ENCODE measurements around the gene P3H3. TPM values are rescaled to one million over a fixed set of nuclear protein-coding genes. Genes with fewer than 3 reads are reported as not detected.

Gene P3H3
- polyA plus RNA-seq, 6 donors from 2014 or later, result not detected

GRCh38 chr12:6817098-6817497 lies 11.1 kb upstream of the P3H3 start:
- no peaks in the 10 kb centered on the region for H3K36me3 Mint-ChIP-seq
- peak overlapping the region in 1 of 8 donors; percentile 66 for H3K4me3 Mint-ChIP-seq
- no peaks in the 10 kb centered on the region for H3K9me3 Mint-ChIP-seq
- no peak for ATAC-seq (ENCODE audit: low read depth in 2 of 2)
- H3K4me1 Mint-ChIP-seq, result peaks cover 10 to 21% (median 11%) of the 10 kb centered on the region in 3 donors
- peaks cover 30 to 54% (median 52%) of the 10 kb centered on the region in 3 donors for H3K27me3 Mint-ChIP-seq
- DNase-seq, result no peak
- H3K27ac Mint-ChIP-seq, result no peak overlapping the region

- DNase-seq (no peak), ATAC-seq (ENCODE audit: low read depth in 2 of 2) (no peak)
- peaks cover 12 to 18% (median 17%) of the 10 kb centered on the region in 3 donors for H3K4me1 Mint-ChIP-seq
- H3K36me3 Mint-ChIP-seq, result no peaks in the 10 kb centered on the region
- no peaks in the 10 kb centered on the region for H3K9me3 Mint-ChIP-seq
- H3K27ac Mint-ChIP-seq, result peak overlapping the region in 2 of 6 donors; percentile 28 to 54
- H3K27me3 Mint-ChIP-seq, result peaks cover 27 to 60% (median 58%) of the 10 kb centered on the region in 3 donors
- no peak overlapping the region for H3K4me3 Mint-ChIP-seq
Observed at GRCh38 chr12:6817662-6818157, 10.5 kb upstream of the P3H3 start.

DNA sequence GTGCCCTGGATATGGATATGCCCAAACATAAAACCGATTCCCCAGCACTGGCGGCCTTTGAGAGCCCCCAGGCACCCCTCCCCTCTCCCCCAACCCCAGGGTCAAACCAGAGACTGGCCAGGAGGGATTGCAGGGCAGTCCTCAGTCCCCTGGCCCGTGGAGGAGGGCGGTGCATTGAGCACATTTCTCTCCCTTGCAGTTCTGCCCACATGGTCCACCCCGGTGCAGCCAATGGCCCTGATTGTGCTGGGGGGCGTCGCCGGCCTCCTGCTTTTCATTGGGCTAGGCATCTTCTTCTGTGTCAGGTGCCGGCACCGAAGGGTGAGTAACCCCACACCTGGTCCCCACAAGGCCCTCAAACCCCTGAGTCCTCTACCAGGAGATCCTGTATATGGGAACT lies 10.0 kb upstream of the P3H3 start:
- H3K27ac Mint-ChIP-seq, result no peak overlapping the region
- no peaks in the 10 kb centered on the region for H3K9me3 Mint-ChIP-seq
- no peak overlapping the region for H3K4me3 Mint-ChIP-seq
- H3K27me3 Mint-ChIP-seq, result peaks cover 31 to 66% (median 63%) of the 10 kb centered on the region in 3 donors
- no peak for ATAC-seq (ENCODE audit: low read depth in 2 of 2)
- no peaks in the 10 kb centered on the region for H3K36me3 Mint-ChIP-seq
- H3K4me1 Mint-ChIP-seq, result peaks cover 12 to 17% (median 17%) of the 10 kb centered on the region in 3 donors
- no peak for DNase-seq

DNA sequence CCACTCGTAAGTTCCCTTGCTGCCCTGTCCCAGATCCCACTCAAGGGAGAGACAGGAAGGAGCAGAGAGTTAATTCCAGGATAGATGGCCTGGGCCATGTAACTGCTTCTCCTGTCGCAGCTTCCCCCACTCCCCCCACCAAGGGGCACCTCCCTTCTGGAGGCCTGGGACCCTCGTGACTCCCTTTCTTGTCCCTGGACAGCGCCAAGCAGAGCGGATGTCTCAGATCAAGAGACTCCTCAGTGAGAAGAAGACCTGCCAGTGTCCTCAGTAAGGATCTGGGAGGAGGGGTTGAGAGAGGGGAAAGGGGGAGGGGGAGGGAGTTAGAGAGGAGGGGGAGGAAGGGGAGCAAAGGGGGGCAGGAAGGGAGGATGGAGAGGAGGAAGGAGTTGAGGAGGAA lies 9.6 kb upstream of the P3H3 start:
- H3K4me3 Mint-ChIP-seq, result no peak overlapping the region
- H3K27me3 Mint-ChIP-seq, result peaks cover 32 to 70% (median 67%) of the 10 kb centered on the region in 3 donors
- no peak for ATAC-seq (ENCODE audit: low read depth in 2 of 2)
- H3K27ac Mint-ChIP-seq, result no peak overlapping the region
- H3K36me3 Mint-ChIP-seq, result no peaks in the 10 kb centered on the region
- peaks cover 12 to 17% (median 17%) of the 10 kb centered on the region in 3 donors for H3K4me1 Mint-ChIP-seq
- H3K9me3 Mint-ChIP-seq, result no peaks in the 10 kb centered on the region
- no peak for DNase-seq

DNA sequence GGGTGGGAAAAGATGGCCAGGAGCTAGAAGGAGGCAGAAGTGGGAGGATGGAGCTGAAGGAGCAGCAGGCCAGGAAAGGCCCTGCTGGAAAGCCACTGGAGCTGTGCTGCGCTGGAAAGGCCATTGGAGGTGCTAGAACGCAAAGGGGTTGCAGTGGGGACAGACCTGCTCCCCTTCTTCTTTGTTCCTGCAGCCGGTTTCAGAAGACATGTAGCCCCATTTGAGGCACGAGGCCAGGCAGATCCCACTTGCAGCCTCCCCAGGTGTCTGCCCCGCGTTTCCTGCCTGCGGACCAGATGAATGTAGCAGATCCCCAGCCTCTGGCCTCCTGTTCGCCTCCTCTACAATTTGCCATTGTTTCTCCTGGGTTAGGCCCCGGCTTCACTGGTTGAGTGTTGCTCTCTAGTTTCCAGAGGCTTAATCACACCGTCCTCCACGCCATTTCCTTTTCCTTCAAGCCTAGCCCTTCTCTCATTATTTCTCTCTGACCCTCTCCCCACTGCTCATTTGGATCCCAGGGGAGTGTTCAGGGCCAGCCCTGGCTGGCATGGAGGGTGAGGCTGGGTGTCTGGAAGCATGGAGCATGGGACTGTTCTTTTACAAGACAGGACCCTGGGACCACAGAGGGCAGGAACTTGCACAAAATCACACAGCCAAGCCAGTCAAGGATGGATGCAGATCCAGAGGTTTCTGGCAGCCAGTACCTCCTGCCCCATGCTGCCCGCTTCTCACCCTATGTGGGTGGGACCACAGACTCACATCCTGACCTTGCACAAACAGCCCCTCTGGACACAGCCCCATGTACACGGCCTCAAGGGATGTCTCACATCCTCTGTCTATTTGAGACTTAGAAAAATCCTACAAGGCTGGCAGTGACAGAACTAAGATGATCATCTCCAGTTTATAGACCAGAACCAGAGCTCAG lies 8.8 kb upstream of the P3H3 start:
- H3K4me3 Mint-ChIP-seq, result no peak overlapping the region
- no peak for ATAC-seq (ENCODE audit: low read depth in 2 of 2)
- peaks cover 12 to 17% (median 17%) of the 10 kb centered on the region in 3 donors for H3K4me1 Mint-ChIP-seq
- H3K27me3 Mint-ChIP-seq, result peaks cover 38 to 72% (median 68%) of the 10 kb centered on the region in 3 donors
- no peaks in the 10 kb centered on the region for H3K9me3 Mint-ChIP-seq
- H3K36me3 Mint-ChIP-seq, result no peaks in the 10 kb centered on the region
- peak overlapping the region in 1 of 6 donors; percentile 94 for H3K27ac Mint-ChIP-seq
- DNase-seq, result no peak

GRCh38 chr12:6820166-6820565 lies 8.0 kb upstream of the P3H3 start:
- Mint-ChIP-seq H3K4me3 (no peak overlapping the region), H3K4me1 (peaks cover 17 to 18% (median 17%) of the 10 kb centered on the region in 3 donors), H3K27me3 (peaks cover 45 to 74% (median 72%) of the 10 kb centered on the region in 3 donors), H3K9me3 (no peaks in the 10 kb centered on the region), H3K36me3 (peaks cover 0 to 4% of the 10 kb centered on the region in 2 donors), H3K27ac (no peak overlapping the region)
- no peak for DNase-seq
- ATAC-seq (ENCODE audit: low read depth in 2 of 2), result no peak

- ATAC-seq (ENCODE audit: low read depth in 2 of 2) (no peak), DNase-seq (no peak)
- peaks cover 53 to 89% (median 84%) of the 10 kb centered on the region in 3 donors for H3K27me3 Mint-ChIP-seq
- peaks cover 19 to 28% (median 24%) of the 10 kb centered on the region in 3 donors for H3K4me1 Mint-ChIP-seq
- H3K36me3 Mint-ChIP-seq, result peaks cover 0 to 9% of the 10 kb centered on the region in 2 donors
- no peaks in the 10 kb centered on the region for H3K9me3 Mint-ChIP-seq
- peak within 1 kb of the TSS in 7 of 8 donors; percentile 29 to 73 (median 53) for H3K4me3 Mint-ChIP-seq
- peak within 1 kb of the TSS in 3 of 6 donors; percentile 56 to 84 (median 81) for H3K27ac Mint-ChIP-seq
Observed at GRCh38 chr12:6821591-6822425, 6.4 kb upstream of the P3H3 start, which contains the start of gene GPR162. TSS of gene GPR162 (plus strand) at chr12:6821821. CDS start at chr12:6823899, 2,078 bp downstream.

- no peak for ATAC-seq (ENCODE audit: low read depth in 2 of 2)
- no peak for DNase-seq
- Mint-ChIP-seq H3K4me1 (peaks cover 25 to 36% (median 29%) of the 10 kb centered on the region in 3 donors), H3K36me3 (peaks cover 0 to 15% of the 10 kb centered on the region in 2 donors), H3K9me3 (no peaks in the 10 kb centered on the region), H3K27ac (peak overlapping the region in 3 of 6 donors; percentile 11 to 78 (median 70)), H3K4me3 (peak overlapping the region in 4 of 8 donors; percentile 14 to 48 (median 24)), H3K27me3 (peaks cover 61 to 93% (median 89%) of the 10 kb centered on the region in 3 donors)
Observed at GRCh38 chr12:6822426-6823135, 5.6 kb upstream of the P3H3 start.

DNA sequence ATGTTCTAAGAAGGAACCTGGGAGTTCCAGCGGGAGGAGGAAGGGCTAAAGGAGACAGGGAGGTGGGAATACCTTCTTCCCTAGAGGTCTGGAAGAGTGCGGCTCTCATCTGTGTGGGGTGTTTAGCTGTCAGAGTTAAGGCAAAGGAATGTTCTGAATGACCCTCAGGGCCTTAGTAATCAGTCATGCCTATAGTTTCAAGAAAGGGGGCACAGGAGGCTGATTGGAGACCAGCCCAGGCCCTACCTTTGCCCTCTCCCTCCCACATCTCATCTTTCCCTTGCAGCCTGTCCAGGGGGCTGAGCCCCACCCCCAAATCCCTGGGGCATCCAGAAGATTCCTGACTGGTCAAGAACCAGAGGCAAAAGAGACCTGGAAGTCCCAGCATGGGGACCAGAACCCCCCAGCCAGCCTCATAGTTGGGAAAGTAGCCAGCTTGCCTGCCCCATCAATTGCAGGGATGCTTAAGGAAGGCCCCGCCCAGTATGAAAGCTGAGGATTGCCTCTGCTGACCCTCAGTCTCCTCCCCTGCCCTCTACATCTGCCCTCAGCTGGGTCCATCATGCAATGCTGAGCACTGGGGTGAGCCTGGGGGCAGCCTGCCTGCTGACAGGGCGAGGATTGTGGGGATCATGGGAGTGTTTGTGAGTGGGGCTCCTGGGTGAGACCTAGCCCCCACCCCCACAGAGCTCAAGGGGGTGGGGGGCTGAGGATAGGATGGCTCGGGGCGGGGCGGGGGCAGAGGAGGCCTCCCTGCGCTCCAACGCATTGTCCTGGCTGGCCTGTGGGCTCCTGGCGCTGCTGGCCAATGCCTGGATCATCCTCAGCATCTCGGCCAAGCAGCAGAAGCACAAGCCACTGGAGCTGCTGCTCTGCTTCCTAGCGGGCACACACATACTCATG lies 4.8 kb upstream of the P3H3 start:
- peak overlapping the region in 1 of 8 donors; percentile 14 for H3K4me3 Mint-ChIP-seq
- peaks cover 29 to 41% (median 31%) of the 10 kb centered on the region in 3 donors for H3K4me1 Mint-ChIP-seq
- H3K27me3 Mint-ChIP-seq, result peaks cover 66 to 93% (median 92%) of the 10 kb centered on the region in 3 donors
- no peaks in the 10 kb centered on the region for H3K9me3 Mint-ChIP-seq
- peaks cover 0 to 21% of the 10 kb centered on the region in 2 donors for H3K36me3 Mint-ChIP-seq
- DNase-seq (no peak), ATAC-seq (ENCODE audit: low read depth in 2 of 2) (no peak)
- peak overlapping the region in 2 of 6 donors; percentile 70 to 78 for H3K27ac Mint-ChIP-seq

GRCh38 chr12:6824085-6824775 lies 4.0 kb upstream of the P3H3 start:
- ATAC-seq (ENCODE audit: low read depth in 2 of 2), result no peak
- Mint-ChIP-seq H3K27me3 (peaks cover 70 to 97% (median 95%) of the 10 kb centered on the region in 3 donors), H3K4me3 (peak overlapping the region in 2 of 8 donors; percentile 47 to 68), H3K9me3 (no peaks in the 10 kb centered on the region), H3K4me1 (peaks cover 33 to 46% (median 36%) of the 10 kb centered on the region in 3 donors), H3K27ac (no peak overlapping the region), H3K36me3 (peaks cover 0 to 21% of the 10 kb centered on the region in 2 donors)
- DNase-seq, result no peak

- ATAC-seq (ENCODE audit: low read depth in 2 of 2), result no peak
- peaks cover 0 to 21% of the 10 kb centered on the region in 2 donors for H3K36me3 Mint-ChIP-seq
- no peak overlapping the region for H3K4me3 Mint-ChIP-seq
- H3K4me1 Mint-ChIP-seq, result peaks cover 36 to 51% (median 40%) of the 10 kb centered on the region in 3 donors
- H3K27me3 Mint-ChIP-seq, result peaks cover 68 to 98% (median 95%) of the 10 kb centered on the region in 3 donors
- no peak overlapping the region for H3K27ac Mint-ChIP-seq
- H3K9me3 Mint-ChIP-seq, result no peaks in the 10 kb centered on the region
- DNase-seq, result no peak
Observed at GRCh38 chr12:6824901-6825381, 3.3 kb upstream of the P3H3 start.

All from naive B cell (primary cell).